ENCODE results near the gene ACE.

Gene ACE

DNA sequence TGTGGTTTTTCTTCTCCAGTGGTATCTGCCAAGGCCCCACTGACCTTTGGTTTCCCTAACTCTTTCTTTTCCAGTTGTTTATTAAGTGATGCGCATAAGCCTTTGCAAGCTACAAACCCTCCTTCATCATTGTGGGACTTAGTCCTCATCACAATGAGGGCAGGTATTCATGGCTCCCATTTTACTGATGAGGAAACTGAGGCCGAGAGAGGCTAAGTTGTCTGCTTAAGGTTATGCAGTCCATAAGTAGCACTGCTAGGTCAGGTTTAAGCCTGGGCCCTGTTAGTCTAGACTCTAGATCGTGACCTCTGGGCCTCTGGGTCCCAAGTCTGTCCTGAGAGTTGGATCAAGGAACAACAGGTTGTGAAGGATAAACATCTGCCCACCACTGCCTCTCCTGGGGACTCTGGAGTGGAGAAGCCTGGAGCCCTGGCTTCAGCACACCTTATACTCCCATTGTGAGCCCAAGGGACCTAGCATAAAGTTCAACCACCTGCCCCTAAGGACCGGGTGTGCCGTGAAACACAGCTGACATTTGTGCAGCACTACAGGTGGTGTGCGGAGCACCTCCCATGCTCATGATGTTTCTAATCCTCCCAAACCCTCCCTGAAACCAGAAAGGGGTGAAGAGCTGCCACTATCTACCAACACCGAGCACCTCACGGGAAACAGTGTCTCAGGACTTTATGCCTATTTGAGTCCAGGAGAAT lies 41.1 kb downstream of the ACE start:
- no peak for DNase-seq

DNA sequence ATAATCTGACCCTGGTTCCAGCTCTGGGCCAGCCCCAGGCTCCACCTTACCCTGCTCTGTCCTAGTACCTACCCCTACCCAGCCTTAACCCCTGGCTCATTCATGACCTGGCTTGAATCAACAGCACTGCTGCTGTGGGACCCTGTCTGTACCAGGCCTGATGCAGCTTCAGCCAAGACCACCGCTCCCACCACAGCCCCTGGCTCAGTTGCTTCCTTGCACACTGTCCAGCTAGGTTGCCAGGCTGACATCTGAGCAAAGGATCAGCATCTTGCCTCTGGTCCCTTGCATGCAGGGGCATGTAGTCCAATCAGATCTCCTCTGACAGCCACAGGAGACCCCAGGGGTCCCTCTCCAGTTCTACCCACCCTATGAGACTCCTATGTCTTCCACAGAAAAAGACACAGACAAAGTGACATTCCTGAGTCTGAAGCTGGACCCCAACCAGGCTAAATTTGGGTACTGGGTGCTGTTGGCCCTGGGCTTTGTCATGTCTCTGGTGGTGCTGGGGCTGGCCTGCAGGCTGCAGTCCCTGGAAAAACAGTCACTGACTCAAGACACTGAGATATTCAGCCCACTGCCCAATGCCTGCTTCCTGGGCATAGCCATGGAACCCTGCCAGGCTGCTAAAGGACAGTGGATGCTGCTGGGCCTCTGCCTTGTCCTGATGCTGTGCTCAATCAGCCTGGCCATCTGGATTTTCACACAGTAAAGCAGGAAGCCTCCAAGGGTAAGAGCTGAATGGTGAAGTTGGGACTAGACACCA lies 42.4 kb downstream of the ACE start:
- DNase-seq, result no peak

DNA sequence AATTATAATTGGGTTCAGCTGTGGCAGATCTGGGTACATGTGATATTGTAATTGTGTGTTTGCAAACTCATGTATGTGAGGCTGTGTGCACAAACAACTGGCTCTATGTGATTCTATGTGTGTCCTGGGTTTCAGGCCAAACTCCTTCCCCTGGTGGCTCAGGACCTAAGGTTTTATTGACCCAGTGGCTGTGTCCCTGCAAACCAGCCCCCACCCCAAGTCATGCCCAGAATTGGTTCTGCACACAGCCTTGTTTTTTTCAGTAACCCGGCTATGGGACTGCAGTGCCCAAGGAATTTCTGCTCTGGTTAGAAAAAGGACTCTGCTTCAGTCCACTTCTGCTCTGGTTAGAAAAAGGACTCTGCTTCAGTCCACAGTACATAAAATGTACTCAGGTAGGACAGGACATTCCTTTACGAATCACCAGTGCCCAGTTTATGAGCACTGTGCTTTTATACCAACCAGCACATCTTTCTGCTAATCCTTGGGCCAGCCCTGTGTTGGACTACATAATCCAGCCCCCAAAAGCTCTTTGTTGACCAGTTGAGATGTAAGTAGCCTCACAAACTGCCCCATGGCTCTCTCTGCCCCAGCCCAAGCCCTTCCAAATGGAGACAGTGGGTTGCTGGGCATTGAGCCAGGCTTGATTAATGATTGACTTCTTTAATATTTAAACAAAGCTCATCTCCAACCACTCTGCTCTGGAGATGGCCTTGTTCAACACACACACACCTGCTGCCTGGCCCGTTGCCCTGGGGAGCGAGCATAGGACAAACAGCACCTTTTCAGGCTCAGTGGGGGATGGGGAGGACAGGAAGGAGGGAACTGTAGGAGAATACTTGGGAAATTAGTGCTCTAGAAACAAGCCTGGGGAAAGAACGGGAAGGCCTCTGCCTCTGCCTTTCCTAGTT lies 43.4 kb downstream of the ACE start:
- no peak for DNase-seq

GRCh38 chr17:63523253-63523855 lies 46.5 kb downstream of the ACE start, which contains the start of gene KCNH6:
Gene KCNH6, plus strand, starts transcription at chr17:63523358. Its CDS starts 56 bp downstream, at chr17:63523414.
- DNase-seq, result no peak

- no peak for DNase-seq
Observed at GRCh38 chr17:63524051-63524450, 47.2 kb downstream of the ACE start.

- DNase-seq, result no peak
Observed at GRCh38 chr17:63525190-63525946, 48.5 kb downstream of the ACE start.

DNA sequence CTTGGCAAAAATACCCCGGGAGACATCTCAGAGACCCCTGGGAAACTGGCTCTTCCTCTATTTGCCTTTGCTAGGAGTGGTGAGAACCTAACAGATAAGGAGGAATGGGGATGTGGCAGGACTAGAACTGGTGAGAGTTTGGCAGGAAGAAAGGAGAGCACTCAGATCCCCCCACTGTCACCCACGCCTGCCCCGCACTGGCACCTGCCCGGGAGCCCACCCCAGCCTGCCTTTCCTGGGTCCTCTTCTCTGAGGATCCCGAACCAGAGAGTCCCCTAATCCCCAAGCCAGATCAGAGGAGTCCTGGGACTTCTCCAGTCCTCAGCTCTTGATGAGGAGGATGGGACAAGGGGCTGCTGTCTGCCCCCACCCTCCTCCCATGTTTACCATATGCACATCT lies 50.0 kb downstream of the ACE start:
- no peak for DNase-seq

- no peak for DNase-seq
Observed at GRCh38 chr17:63528183-63528582, 51.3 kb downstream of the ACE start.

GRCh38 chr17:63529711-63530556 lies 53.1 kb downstream of the ACE start:
- no peak for DNase-seq

DNA sequence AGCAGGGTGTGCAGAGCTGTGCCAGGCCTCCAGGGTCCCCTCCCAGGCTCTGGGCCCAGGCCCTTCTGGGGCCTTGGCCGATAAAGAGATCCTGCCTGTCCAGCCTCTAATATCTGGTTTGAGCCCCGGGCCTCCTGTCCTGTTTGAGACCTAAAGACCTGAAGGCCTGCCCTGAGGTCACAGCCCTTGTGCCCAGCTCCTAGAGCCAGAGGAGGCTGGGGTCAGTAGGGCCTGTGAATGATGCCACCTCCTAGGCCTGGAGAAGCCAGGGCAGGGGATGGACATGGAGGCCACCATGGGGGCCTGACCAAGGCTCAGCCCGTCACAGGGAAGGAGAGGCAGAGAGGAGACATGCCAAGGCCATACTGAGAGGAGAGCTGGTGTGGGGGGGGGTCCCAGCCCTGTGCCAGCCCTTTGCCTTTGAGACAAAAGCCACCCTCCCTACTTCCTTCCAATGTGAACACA lies 53.7 kb downstream of the ACE start:
- no peak for DNase-seq

DNA sequence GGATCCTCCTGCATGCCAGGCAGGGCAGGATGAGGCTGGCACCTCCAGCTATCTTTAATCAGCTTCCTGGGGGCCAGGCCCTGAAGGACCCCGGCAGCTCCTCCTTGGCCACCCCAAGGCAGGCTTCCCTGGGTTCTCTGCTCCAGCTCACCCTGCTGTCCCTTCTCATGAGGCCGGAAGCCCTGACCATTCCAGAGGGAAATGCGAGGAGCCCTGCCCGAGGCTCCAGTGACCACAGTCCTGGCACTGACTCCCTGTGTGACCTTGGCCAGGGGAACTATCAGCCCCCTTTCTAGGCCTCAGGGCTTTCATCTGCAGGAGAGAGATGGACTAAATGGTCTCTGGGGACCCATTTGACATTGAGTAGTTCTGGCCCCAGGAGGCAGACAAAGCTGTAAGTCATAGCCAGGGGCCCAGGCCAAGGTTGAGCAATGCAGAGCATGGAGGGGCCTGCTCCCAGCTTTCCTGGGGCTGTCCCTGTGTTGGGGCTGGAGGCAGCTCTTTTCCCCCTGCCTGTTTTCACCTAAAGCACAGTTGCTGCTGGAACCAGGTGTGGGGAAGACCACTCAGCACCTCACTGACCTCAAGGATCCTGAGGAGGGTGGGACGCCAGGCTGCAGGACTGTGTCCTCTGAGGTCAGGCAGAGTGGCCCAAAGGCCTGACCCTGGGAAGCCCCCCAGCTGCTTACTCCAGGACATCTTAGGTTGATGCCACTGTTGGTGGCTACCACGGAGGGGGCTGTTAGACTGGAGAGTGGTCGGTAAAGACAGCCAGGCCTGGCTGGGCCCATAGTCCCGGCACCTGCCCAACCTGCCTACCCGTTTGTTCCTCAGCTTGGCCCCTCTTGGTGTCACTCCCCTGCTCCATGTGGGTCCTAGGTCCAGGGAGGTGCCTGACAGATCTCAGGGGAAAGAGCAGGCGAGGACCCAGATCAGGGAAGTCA lies 54.4 kb downstream of the ACE start:
- DNase-seq, result no peak

- DNase-seq, result no peak
Observed at GRCh38 chr17:63533433-63534077, 56.7 kb downstream of the ACE start.

DNA sequence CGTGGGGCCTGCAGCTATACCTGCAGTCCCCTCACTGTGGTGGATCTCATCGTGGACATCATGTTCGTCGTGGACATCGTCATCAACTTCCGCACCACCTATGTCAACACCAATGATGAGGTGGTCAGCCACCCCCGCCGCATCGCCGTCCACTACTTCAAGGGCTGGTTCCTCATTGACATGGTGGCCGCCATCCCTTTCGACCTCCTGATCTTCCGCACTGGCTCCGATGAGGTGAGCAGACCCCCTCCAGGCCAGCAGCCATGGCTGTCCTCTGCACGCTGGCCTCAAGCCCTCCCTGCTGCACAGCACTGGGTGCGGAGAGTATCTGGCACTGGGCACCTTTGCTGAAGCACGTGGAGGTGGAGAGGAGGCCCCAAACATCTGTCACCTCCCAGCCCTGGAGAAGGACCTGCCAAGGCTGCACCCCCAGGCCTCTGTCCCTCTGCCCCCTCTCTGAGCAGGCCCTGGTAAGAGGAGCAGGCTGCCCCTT lies 57.3 kb downstream of the ACE start:
- no peak for DNase-seq

- no peak for DNase-seq
Observed at GRCh38 chr17:63534816-63535455, 58.1 kb downstream of the ACE start.

DNA sequence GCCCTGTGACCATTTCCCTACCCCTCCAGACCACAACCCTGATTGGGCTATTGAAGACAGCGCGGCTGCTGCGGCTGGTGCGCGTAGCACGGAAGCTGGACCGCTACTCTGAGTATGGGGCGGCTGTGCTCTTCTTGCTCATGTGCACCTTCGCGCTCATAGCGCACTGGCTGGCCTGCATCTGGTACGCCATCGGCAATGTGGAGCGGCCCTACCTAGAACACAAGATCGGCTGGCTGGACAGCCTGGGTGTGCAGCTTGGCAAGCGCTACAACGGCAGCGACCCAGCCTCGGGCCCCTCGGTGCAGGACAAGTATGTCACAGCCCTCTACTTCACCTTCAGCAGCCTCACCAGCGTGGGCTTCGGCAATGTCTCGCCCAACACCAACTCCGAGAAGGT lies 58.8 kb downstream of the ACE start:
- no peak for DNase-seq

DNA sequence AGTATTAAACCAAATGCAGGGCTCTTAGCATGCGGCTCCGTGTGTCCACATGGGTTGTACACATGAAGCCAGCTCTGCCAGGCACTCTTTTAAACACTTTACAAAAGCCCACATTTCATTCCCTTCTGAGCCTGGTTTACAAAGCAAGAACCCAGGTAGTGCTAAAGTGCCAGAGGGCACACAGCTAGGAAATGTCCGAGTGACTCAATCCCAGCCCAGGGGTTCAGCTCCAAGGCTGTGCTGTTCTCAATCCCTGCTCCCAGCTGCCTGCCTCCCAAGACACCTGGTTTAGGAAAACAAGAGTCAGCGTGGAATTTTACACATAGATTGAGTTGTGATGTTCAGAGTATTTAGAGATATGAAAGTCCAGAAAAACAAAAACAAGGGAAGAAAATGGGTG lies 60.1 kb downstream of the ACE start:
- no peak for DNase-seq

- DNase-seq, result no peak
Observed at GRCh38 chr17:63537991-63538692, 61.3 kb downstream of the ACE start.

All from NCI-H446 treated with DMSO at 0.1 percent for 48 hours (cell line).